GM12878 (cell line): Measurements from ENCODE around the gene LMX1B. TPM values are rescaled to one million over a fixed set of nuclear protein-coding genes. Genes with fewer than 3 reads are reported as not detected.

Experiments used
- ATAC-seq: fragments of 200-7000 bp; cut with Tn5 transposase; 3 replicates; pipeline ENCODE4 v1.9.1; 2020; ENCODE audit warnings: mild to moderate bottlenecking, moderate library complexity
- BruUV-seq: library from RNA; stranded (reverse); fragments of 400-500 nt; replicated peaks from 2 replicates; lab custom pipeline; 2021; lab: Mats Ljungman, UMichigan
- CTCF ChIA-PET: fragments of 300-600 bp; sonication (Branson Sonifier 250); formaldehyde crosslinking; extraction: SDS; loops from one replicate; lab custom pipeline; 2021; ENCODE audit warnings: inconsistent platforms; lab: Yijun Ruan, JAX
- POLR2A ChIA-PET: fragments of 350-600 bp; formaldehyde crosslinking; extraction: SDS; loops from one replicate; lab custom pipeline; 2021; ENCODE audit warnings: inconsistent platforms; lab: Charles Lee
- RAD21 ChIA-PET: fragments of 300-600 bp; sonication (Branson Sonifier 250); formaldehyde crosslinking; loops from one replicate; lab custom pipeline; 2023; ENCODE audit warnings: antibody characterized with exemption; ENCODE audit not compliant: unreplicated experiment; lab: Charles Lee
- SMC1A ChIA-PET: fragments of 300-600 bp; sonication (Branson Sonifier 250); formaldehyde crosslinking; loops from one replicate; lab custom pipeline; 2023; ENCODE audit not compliant: unreplicated experiment, uncharacterized antibody; lab: Charles Lee
- DNase-seq: peaks from one replicate; pipeline ENCODE4 v3.0.0-alpha.2; 2011; ENCODE audit warnings: low read depth, low spot score
- FAIRE-seq: peaks from 3 replicates; lab custom pipeline; 2011; peaks lifted over from hg19 to GRCh38; lab: Jason Lieb, UNC
- H2AFZ ChIP-seq: 2 replicates; pipeline ENCODE4 v1.6.0; 2011; ENCODE audit warnings: low read depth, low read length, control low read depth; ENCODE audit not compliant: control insufficient read depth
- H3K27ac ChIP-seq: 2 replicates; pipeline ENCODE4 v1.5.1; 2011; ENCODE audit warnings: control low read depth; ENCODE audit not compliant: control insufficient read depth, insufficient read depth
- H3K27me3 ChIP-seq, 2 experiments: replicated peaks in 1 of 2; 2 replicates each; pipeline versions ENCODE4 v1.6.0 to v1.6.1; 2011; ENCODE audit warnings: low read length in 1 of 2; ENCODE audit not compliant: control insufficient read depth in 2 of 2, insufficient read depth in 2 of 2
- H3K36me3 ChIP-seq, 2 experiments: 2 replicates each; pipeline ENCODE4 v1.5.1; 2011; ENCODE audit warnings: low read length in 1 of 2; ENCODE audit not compliant: control insufficient read depth in 2 of 2, insufficient read depth in 2 of 2
- H3K4me1 ChIP-seq: 2 replicates; pipeline ENCODE4 v1.6.1; 2011; ENCODE audit warnings: mild to moderate bottlenecking, low read length, moderate library complexity, mixed read lengths; ENCODE audit not compliant: control insufficient read depth, insufficient read depth
- H3K4me2 ChIP-seq: 2 replicates; pipeline ENCODE4 v1.6.0; 2011; ENCODE audit warnings: control low read depth; ENCODE audit not compliant: control insufficient read depth, insufficient read depth
- H3K4me3 ChIP-seq: fragments of 200-600 bp; sonication (generic); 2 replicates; pipeline ENCODE4 v1.5.1; 2016
- H3K79me2 ChIP-seq: 2 replicates; pipeline ENCODE4 v1.6.0; 2011; ENCODE audit warnings: low read length; ENCODE audit not compliant: control insufficient read depth, insufficient read depth
- H3K9ac ChIP-seq: 2 replicates; pipeline ENCODE4 v1.8.0; 2011; ENCODE audit warnings: low read length, control low read depth, mixed read lengths; ENCODE audit not compliant: control insufficient read depth, insufficient read depth
- H3K9me3 ChIP-seq: replicated peaks from 3 replicates; pipeline ENCODE4 v1.5.1; 2011; ENCODE audit warnings: mild to moderate bottlenecking, low read length; ENCODE audit not compliant: control insufficient read depth, insufficient read depth
- H4K20me1 ChIP-seq: 2 replicates; pipeline ENCODE4 v1.6.0; 2011; ENCODE audit not compliant: control insufficient read depth, insufficient read depth
- BACH1 ChIP-seq: fragments of 450-650 bp; IDR thresholded peaks from 2 replicates; pipeline ENCODE4 v1.6.1; 2017; ENCODE audit warnings: mild to moderate bottlenecking, borderline replicate concordance
- BRCA1 ChIP-seq: IDR thresholded peaks from 2 replicates; pipeline ENCODE4 v1.6.1; 2011; ENCODE audit warnings: low read depth, low read length, improper control_type of control experiment
- CBX3 ChIP-seq: fragments of 200-600 bp; sonication (generic); IDR thresholded peaks from 2 replicates; pipeline ENCODE4 v1.6.1; 2016; ENCODE audit warnings: low read depth, borderline replicate concordance
- HDAC2 ChIP-seq: fragments of 200-600 bp; sonication (generic); IDR thresholded peaks from 2 replicates; pipeline ENCODE4 v1.6.1; 2017
- KDM1A ChIP-seq: fragments of 200-600 bp; sonication (generic); IDR thresholded peaks from 2 replicates; pipeline ENCODE4 v1.6.1; 2016; ENCODE audit warnings: borderline replicate concordance
- LARP7 ChIP-seq: fragments of 450-650 bp; IDR thresholded peaks from 2 replicates; pipeline ENCODE4 v1.6.1; 2017; ENCODE audit warnings: mild to moderate bottlenecking
- NFYA ChIP-seq: IDR thresholded peaks from 2 replicates; pipeline ENCODE4 v1.6.1; 2011; ENCODE audit warnings: low read depth, mild to moderate bottlenecking, low read length, improper control_type of control experiment, borderline replicate concordance
- NRF1 ChIP-seq: conservative IDR thresholded peaks from 2 replicates; pipeline ENCODE4 v1.6.1; 2011; ENCODE audit warnings: mild to moderate bottlenecking, low read depth, low read length, improper control_type of control experiment
- PAX8 ChIP-seq: fragments of 450-650 bp; IDR thresholded peaks from 2 replicates; pipeline ENCODE4 v1.6.1; 2017; ENCODE audit warnings: mild to moderate bottlenecking, moderate library complexity
- PKNOX1 ChIP-seq: fragments of 450-650 bp; IDR thresholded peaks from 2 replicates; pipeline ENCODE4 v1.6.1; 2016; ENCODE audit warnings: mild to moderate bottlenecking
- PML ChIP-seq: IDR thresholded peaks from 2 replicates; pipeline ENCODE4 v1.6.1; 2012; ENCODE audit warnings: low read length, inconsistent platforms
- POLR2A ChIP-seq: IDR thresholded peaks from 2 replicates; pipeline ENCODE4 v1.6.1; 2011; ENCODE audit warnings: low read depth, mild to moderate bottlenecking, low read length
- YY1 ChIP-seq: IDR thresholded peaks from 2 replicates; pipeline ENCODE4 v1.6.1; 2011; ENCODE audit warnings: low read depth, mild to moderate bottlenecking, low read length
- WGBS: methylation state at CpG from one replicate; pipeline ENCODE4 v1.1.6; 2016; ENCODE audit warnings: low lambda C conversion rate; ENCODE audit not compliant: insufficient replicate concordance, insufficient coverage; ENCODE audit errors: missing lambda C conversion rate; 5-methylcytosine and 5-hydroxymethylcytosine counted together
- in situ Hi-C: fragments of 300-500 bp; cut with MboI; formaldehyde crosslinking; loops from 9 replicates; pipeline ENCODE4 v1.14.3; 2018; ENCODE audit warnings: mixed read lengths
- intact Hi-C: fragments of 100-400 bp; cut with micrococcal nuclease; formaldehyde crosslinking; loops from one replicate; pipeline ENCODE4 v1.14.2; 2022; ENCODE audit not compliant: unreplicated experiment
- polyA plus RNA-seq, 11 experiments: library from polyadenylated mRNA; depleted of rRNA in 4 of 11; unstranded in 6 of 11; stranded (reverse) in 5 of 11; fragments of >200 nt; fragmentation: Nextera tagmentation in 4 of 11; fragmentation: Illumina TruSeq in 1 of 11; extraction: Ambion mirVana in 4 of 11; extraction: Trizol in 1 of 11; gene quantifications; 1 replicate in 1 of 11; 2 replicates in 10 of 11; pipeline versions ENCODE4 v1.2.1 to v1.2.3, GENCODE V29; 2011 to 2016; ENCODE audit warnings: inconsistent platforms in 2 of 11, missing spikeins in 2 of 11, low read depth in 1 of 11
- total RNA-seq, 4 experiments: library from RNA; depleted of rRNA in 3 of 4; stranded (reverse); fragments of >200 nt in 3 of 4; fragmentation: Illumina TruSeq in 1 of 4; extraction: Trizol in 1 of 4; gene quantifications; 2 replicates each; pipeline versions ENCODE4 v1.2.1 to v1.2.3, GENCODE V29; 2013 to 2021

Gene LMX1B
- total and polyA plus RNA-seq, 10 of the 15 experiments (the other 5 are each of a cell fraction or from before 2014, with no cell fraction given), result not detected

- Histone ChIP-seq H3K36me3 (no peaks in the 10 kb centered on the region), H3K4me2 (no peak overlapping the region), H3K27me3 (peaks cover 0 to 2% of the 10 kb centered on the region in 2 experiments; a peak in 2 of 4 replicates), H3K4me1 (no peaks in the 10 kb centered on the region), H4K20me1 (no peaks in the 10 kb centered on the region), H3K9ac (no peak overlapping the region), H3K27ac (no peak overlapping the region), H2AFZ (no peak overlapping the region), H3K9me3 (no peaks in the 10 kb centered on the region), H3K79me2 (no peaks in the 10 kb centered on the region), H3K4me3 (no peak overlapping the region)
- intact Hi-C loops (no loop called here), in situ Hi-C loops (no loop called here)
- ChIA-PET SMC1A (no interaction called here), RAD21 (no interaction called here), CTCF (no interaction called here), POLR2A (no interaction called here)
- WGBS, result 35% methylated on average over 3 of the region's 3 CpGs
- FAIRE-seq (no peak), ATAC-seq (no peak), DNase-seq (no peak)
- BruUV-seq, result no TSS peak
- no peak for TF ChIP-seq PAX8
- TF ChIP-seq KDM1A, result no peak
- no peak for TF ChIP-seq LARP7
- no peak for TF ChIP-seq BACH1
- TF ChIP-seq POLR2A, result no peak
- no peak for TF ChIP-seq HDAC2
- no peak for TF ChIP-seq PML
- no peak for TF ChIP-seq CBX3
- TF ChIP-seq YY1, result no peak
- TF ChIP-seq NRF1, result no peak
- no peak for TF ChIP-seq PKNOX1
- TF ChIP-seq BRCA1, result no peak
- no peak for TF ChIP-seq NFYA
Observed at GRCh38 chr9:126591083-126591482, 22.6 kb upstream of the LMX1B start.
